Right renal pelvis (tissue), 4 donors: Measurements from ENCODE around the gene CAV3. TPM values are rescaled to one million over a fixed set of nuclear protein-coding genes. Genes with fewer than 3 reads are reported as not detected.

Experiments
- DNase-seq, 4 donors: peaks; one replicate each; pipeline ENCODE4 v3.0.0-alpha.2; 2013; ENCODE audit warnings: low read depth in 4 of 4, low spot score in 3 of 4, missing footprints in 1 of 4
- polyA plus RNA-seq, 4 donors: library from polyadenylated mRNA; unstranded; fragments of 120-200 nt; gene quantifications; one replicate each; pipeline ENCODE4 v1.2.1, GENCODE V29; 2013; ENCODE audit not compliant: insufficient read length in 4 of 4

The CAV3 gene
- polyA plus RNA-seq, 4 donors, result 0.29 to 0.72 (median 0.50) TPM

DNA sequence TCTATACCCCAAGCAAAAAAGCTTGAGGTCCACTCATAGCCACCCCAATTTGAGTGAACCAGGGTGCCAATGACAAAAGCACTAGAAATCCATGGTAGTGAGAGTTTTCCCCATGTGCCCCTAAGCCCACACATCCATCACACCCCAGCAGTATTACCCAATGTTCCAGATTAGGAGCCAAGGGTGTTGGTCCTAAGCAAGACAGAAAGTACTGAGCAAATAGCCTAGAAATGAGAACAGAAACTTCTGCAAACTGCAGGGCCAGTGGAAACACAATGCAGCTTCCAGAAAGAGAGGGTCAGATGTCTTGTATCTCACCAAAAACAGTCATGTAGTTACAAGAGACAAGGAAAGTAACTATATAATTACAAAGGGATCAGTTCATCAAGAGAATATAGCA, 46.7 kb downstream of the CAV3 start:
- no peak for DNase-seq

DNA sequence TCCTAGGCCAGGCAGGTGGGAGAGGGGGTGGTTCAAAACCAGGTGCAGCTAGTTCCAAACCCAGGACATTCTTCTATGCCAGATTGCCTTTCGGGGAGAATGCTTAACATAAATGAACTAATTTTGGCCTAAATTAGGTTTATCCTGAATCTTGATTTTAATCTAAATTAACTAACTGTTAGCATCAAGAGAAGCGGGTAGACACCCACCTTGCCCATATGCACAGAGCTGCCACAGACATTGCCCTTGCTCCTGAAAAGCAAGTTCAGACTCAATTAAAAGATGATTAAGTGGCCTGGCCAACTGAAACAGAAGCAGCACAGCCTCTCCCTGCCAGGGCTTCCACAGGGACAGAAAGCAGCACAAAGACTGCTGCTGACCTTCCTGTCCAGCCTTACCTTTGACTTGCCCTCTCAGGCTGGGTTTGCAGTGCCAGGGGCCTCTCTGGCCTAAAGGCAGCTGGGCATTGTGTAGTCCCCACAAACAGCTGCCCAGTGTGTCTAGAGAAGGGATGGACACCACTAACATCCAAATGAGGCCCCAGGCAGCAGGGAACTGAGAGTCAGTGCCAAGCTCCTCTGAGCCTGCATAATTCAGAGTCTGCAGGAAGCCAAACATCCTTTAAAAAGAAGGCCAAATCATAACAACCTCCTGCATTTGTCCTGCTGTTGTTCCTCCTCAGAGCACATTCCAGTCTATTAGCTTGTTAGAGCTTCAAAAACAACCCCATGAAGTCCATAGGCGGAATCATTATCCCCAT, 51.3 kb downstream of the CAV3 start:
- DNase-seq, result no peak

DNA sequence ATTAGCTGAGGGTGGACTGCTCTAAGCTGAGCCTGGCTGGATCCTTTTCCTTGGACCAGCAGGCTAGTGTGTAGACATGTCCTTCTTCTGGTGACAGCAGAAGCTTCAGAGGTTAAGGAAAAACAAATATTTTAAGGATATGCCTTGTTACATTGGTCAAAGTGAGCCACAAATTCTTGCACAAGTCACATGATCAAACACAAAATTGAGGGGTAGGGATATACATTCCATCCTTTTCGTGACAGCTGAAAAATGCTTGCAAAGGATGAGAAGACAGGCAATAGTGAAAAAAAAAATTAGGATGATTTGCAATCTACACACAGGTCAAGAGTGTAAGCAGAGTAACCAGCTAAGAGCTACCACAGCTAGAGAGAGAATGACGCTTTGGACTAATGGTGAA, 56.9 kb downstream of the CAV3 start:
- no peak for DNase-seq

DNA sequence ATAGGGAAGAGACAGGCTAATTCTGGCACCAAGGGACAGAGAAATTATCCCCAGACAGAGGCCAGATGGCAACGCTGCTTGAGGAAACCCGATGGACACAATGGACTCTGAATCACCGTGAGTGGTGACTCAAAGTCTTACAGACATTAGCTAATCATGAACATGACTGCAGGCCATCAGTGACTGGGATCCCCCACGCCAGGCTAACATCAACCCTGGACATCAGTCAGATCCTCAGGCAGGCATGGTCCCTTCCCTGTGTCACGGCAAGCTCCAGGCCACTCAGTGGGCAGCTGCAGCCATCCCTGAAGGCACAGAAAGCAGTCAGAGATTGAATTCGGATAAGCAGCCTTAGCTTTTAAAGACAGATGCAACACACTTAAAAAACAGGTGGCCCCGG, 59.6 kb downstream of the CAV3 start:
- DNase-seq, result no peak

DNA sequence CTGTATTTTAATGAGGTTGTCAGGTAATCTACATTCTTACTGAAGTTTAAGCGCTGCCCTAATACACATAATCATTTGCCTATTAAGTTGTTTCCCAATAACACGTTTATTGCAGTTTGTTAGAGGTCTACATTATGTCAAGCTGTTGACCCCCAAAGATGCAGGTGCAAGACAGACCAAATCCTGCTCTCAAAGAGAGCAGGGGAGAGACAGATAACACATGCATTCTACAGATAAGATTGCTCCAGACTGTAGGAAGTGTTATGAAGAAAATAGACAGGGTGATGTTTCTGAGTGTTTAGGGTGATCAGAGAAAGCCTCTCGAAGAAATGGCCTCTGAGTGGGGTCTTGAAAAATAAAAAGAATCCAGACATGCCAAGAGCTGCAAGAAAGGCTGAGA, 60.6 kb downstream of the CAV3 start:
- no peak for DNase-seq

Other genes starting within 250 kb of the CAV3 start
- 10 to 100 TPM; 30.1 to 35.0 (median 31.9) TPM for gene LMCD1, start 232.0 kb upstream of the CAV3 start, polyA plus RNA-seq
- 1 to 10 TPM; 3.9 to 4.5 (median 4.1) TPM for gene SSUH2, start 89.0 kb upstream of the CAV3 start, polyA plus RNA-seq
- gene OXTR, start 35.8 kb downstream of the CAV3 start, polyA plus RNA-seq, result 1 to 10 TPM in 1 of 4 donors, under 1 TPM in 3; 0.80 to 1.3 (median 0.90) TPM
- 10 to 100 TPM in 3 of 4 donors, 1 to 10 TPM in 1; 9.7 to 12.7 (median 11.2) TPM for gene RAD18, start 229.7 kb downstream of the CAV3 start, polyA plus RNA-seq